Spleen (tissue), 11 donors: ENCODE measurements around the gene DBF4B. TPM values are rescaled to one million over a fixed set of nuclear protein-coding genes. Genes with fewer than 3 reads are reported as not detected.

Experiments used
- DNase-seq: peaks from one replicate; pipeline ENCODE4 v3.0.0-alpha.2; 2020
- H3K27ac ChIP-seq, 8 donors: fragments of 200-600 bp; sonication (generic) in 7 of 8; 1 replicate in 4 of 8; 2 replicates in 4 of 8; pipeline versions ENCODE4 v1.5.0 to v1.8.0; 2016 to 2021; ENCODE audit warnings: inconsistent platforms in 4 of 8, mild to moderate bottlenecking in 4 of 8, moderate library complexity in 1 of 8
- H3K27me3 ChIP-seq, 7 donors: fragments of 200-600 bp; sonication (generic) in 6 of 7; replicated peaks in 1 of 7; 1 replicate in 4 of 7; 2 replicates in 3 of 7; pipeline versions ENCODE4 v1.5.0 to v1.8.0; 2016 to 2021; ENCODE audit warnings: inconsistent platforms in 3 of 7, mild to moderate bottlenecking in 1 of 7
- H3K36me3 ChIP-seq, 6 donors: fragments of 200-600 bp; sonication (generic) in 5 of 6; 1 replicate in 4 of 6; 2 replicates in 2 of 6; pipeline versions ENCODE4 v1.5.0 to v1.8.0; 2016 to 2021; ENCODE audit warnings: inconsistent platforms in 2 of 6
- H3K4me1 ChIP-seq, 6 donors: fragments of 200-600 bp; sonication (generic) in 5 of 6; 1 replicate in 3 of 6; 2 replicates in 3 of 6; pipeline versions ENCODE4 v1.5.0 to v1.8.0; 2016 to 2021; ENCODE audit warnings: inconsistent platforms in 3 of 6
- H3K4me3 ChIP-seq, 8 donors: fragments of 200-600 bp; sonication (generic) in 7 of 8; 1 replicate in 4 of 8; 2 replicates in 4 of 8; pipeline versions ENCODE4 v1.5.0 to v1.8.0; 2016 to 2021; ENCODE audit warnings: inconsistent platforms in 4 of 8, mild to moderate bottlenecking in 4 of 8, moderate library complexity in 2 of 8
- H3K9me3 ChIP-seq, 8 donors: fragments of 200-600 bp; sonication (generic) in 7 of 8; 1 replicate in 4 of 8; 2 replicates in 4 of 8; pipeline versions ENCODE4 v1.5.0 to v1.8.0; 2016 to 2021; ENCODE audit warnings: inconsistent platforms in 4 of 8
- POLR2A ChIP-seq, 3 donors: fragments of 450-650 bp; IDR thresholded peaks; one replicate each; pipeline ENCODE4 v1.5.1; 2017; ENCODE audit warnings: antibody characterized with exemption in 3 of 3, mild to moderate bottlenecking in 1 of 3
- POLR2AphosphoS5 ChIP-seq, 3 donors: sonication (generic); formaldehyde crosslinking; IDR thresholded peaks; one replicate each; pipeline ENCODE4 v1.5.1; 2017; ENCODE audit warnings: antibody characterized with exemption in 3 of 3
- WGBS, 5 donors: extraction: QIAGEN DNeasy Blood & Tissue Kit in 3 of 5; methylation state at CpG; one replicate each; pipeline versions ENCODE4 v1.1.5 to v1.1.7; 2013 to 2018; 5-methylcytosine and 5-hydroxymethylcytosine counted together
- intact Hi-C: fragments of 100-400 bp; cut with DNase I; formaldehyde crosslinking; loops from one replicate; pipeline ENCODE4 v1.15.0; 2023; ENCODE audit warnings: low total_unique reads
- polyA plus RNA-seq, 3 donors: library from polyadenylated mRNA; stranded (reverse); fragments of 200-250 nt; gene quantifications; one replicate each; pipeline ENCODE4 v1.2.1, GENCODE V29; 2013
- total RNA-seq, 7 donors: library from RNA; depleted of rRNA in 3 of 7; stranded (reverse); fragments of >200 nt in 3 of 7; fragmentation: NEBNext Ultra II Directional in 4 of 7; extraction: Animal tissue kit (Norgen Biotek cat#: 25700) in 4 of 7; gene quantifications; one replicate each; pipeline versions ENCODE4 v1.1.0 to v1.2.1, GENCODE V29; 2016 to 2021
- TF ChIP-seq, protein P1 (sequence below), 11 experiments: fragments of 200-600 bp in 7 of 11; fragments of 450-650 bp in 4 of 11; sonication (generic) in 4 of 11; IDR thresholded peaks in 8 of 11; conservative IDR thresholded peaks in 3 of 11; 1 replicate in 7 of 11; 2 replicates in 4 of 11; pipeline versions ENCODE4 v1.4.0 to v1.8.0; 2016 to 2021; ENCODE audit warnings: antibody characterized with exemption in 11 of 11, inconsistent platforms in 4 of 11, mild to moderate bottlenecking in 1 of 11
- donor health status: healthy with polysubstance abuse.
- donor health status: DM: no; HTN: no; CAD: no; lungs with moderate emphysema.
- donor health status: DM: no; HTN: no; CAD: no.
- donor health status: Bipolar disorder and iron deficiency.
- donor health status: healthy.
- donor health status: DM: no; HTN: no; CAD: no.
- donor health status: DM: yes; HTN: yes; CAD: no.

Gene DBF4B
- total and polyA plus RNA-seq, 10 donors, result 2.0 to 11.2 (median 7.0) TPM

DNA sequence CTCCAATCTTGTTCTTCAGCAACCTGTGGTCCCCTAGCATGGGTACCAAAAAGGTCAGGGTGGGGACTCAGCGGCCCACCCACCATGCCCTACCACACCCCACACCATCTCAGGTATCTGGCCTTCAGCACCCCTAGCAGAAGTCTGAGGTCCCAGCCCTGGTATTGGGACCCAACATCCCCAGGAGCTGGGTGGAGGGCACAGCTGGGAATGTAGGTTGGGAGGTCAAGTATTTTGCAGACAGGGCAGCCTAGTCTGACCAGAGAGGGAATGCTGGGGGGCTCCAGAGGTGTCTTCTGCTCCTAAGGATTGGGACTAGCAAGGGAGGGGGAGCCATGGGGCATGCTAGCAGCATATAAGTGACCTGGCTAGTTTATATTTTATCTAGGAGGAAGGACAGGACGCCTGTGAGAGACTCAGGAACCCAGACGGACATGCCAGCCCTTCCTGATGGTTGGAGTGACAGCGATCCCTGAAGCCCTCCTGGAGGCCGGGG, 49.5 kb downstream of the DBF4B start:
- H3K9me3 ChIP-seq, result no peaks in the 10 kb centered on the region
- no peak for DNase-seq
- peaks cover 4 to 20% (median 12%) of the 10 kb centered on the region in 6 donors for H3K4me1 ChIP-seq
- H3K27me3 ChIP-seq, result peaks cover 0 to 66% (median 26%) of the 10 kb centered on the region in 7 donors
- H3K4me3 ChIP-seq, result peak overlapping the region in 2 of 8 donors; percentile 37 to 68
- TF ChIP-seq POLR2A (IDR thresholded peaks at IDR 0.05), result no peak
- TF ChIP-seq, protein P1, sequence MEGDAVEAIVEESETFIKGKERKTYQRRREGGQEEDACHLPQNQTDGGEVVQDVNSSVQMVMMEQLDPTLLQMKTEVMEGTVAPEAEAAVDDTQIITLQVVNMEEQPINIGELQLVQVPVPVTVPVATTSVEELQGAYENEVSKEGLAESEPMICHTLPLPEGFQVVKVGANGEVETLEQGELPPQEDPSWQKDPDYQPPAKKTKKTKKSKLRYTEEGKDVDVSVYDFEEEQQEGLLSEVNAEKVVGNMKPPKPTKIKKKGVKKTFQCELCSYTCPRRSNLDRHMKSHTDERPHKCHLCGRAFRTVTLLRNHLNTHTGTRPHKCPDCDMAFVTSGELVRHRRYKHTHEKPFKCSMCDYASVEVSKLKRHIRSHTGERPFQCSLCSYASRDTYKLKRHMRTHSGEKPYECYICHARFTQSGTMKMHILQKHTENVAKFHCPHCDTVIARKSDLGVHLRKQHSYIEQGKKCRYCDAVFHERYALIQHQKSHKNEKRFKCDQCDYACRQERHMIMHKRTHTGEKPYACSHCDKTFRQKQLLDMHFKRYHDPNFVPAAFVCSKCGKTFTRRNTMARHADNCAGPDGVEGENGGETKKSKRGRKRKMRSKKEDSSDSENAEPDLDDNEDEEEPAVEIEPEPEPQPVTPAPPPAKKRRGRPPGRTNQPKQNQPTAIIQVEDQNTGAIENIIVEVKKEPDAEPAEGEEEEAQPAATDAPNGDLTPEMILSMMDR (IDR thresholded peaks at IDR 0.05 in 8 of 11, conservative IDR thresholded peaks at IDR 0.05 in 3 of 11), result no peak
- TF ChIP-seq POLR2AphosphoS5 (IDR thresholded peaks at IDR 0.05), result no peak
- H3K36me3 ChIP-seq, result no peaks in the 10 kb centered on the region
- intact Hi-C loops, result no loop called here
- WGBS, 5 donors, result 34 to 48% (median 39%) methylated on average over 4 to 5 of the region's 5 CpGs
- H3K27ac ChIP-seq, result no peak overlapping the region

DNA sequence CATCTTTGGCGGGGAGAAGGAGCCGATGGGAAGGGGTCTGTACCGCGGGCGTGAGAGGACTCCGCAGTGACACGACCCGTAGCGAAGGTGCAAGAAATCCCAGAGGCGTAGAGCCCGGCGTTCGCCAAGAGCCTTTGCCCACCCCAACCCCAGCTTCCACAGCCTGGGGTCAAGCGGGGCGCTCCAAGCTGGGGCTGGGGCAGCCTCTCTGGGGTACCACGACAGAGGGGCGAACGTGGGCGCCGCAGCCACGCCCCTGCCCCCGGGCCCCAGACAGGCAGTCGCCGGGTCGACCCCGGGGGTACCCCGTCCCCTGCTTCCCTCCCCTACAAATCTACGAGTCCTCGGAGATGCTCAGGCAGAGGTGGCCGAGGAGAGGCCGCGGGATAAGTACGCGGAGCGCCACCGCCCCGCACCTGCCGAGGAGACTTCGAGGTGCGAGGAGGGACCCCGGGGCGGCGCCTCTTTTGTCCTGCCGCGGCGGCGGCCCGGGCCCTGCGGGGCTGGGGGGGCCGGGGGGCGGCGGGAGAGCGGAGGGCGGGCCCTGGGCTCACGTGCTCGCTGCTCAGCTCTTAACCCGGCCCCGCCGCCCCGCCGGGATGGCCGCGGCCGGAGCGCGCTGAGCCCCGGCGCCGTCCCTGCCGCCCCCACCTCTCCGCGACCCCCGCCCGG, 50.1 kb downstream of the DBF4B start, which contains the start of gene ADAM11:
ADAM11 (plus strand) TSS at position 575 of the 672 bp plus-strand sequence. CDS start 212 bp downstream, outside the sequence.
- intact Hi-C loops, result no loop called here
- TF ChIP-seq POLR2A (IDR thresholded peaks at IDR 0.05) (no peak), POLR2AphosphoS5 (IDR thresholded peaks at IDR 0.05) (no peak)
- TF ChIP-seq, protein P1 (IDR thresholded peaks at IDR 0.05 in 8 of 11, conservative IDR thresholded peaks at IDR 0.05 in 3 of 11), result no peak
- Histone ChIP-seq H3K4me3 (peak within 1 kb of the TSS; percentile 21 to 68 (median 32)), H3K27me3 (peaks cover 0 to 66% (median 26%) of the 10 kb centered on the region in 7 donors), H3K27ac (no peak within 1 kb of the TSS), H3K4me1 (peaks cover 4 to 20% (median 12%) of the 10 kb centered on the region in 6 donors), H3K9me3 (no peaks in the 10 kb centered on the region), H3K36me3 (no peaks in the 10 kb centered on the region)
- WGBS, 5 donors, result 5 to 11% (median 8%) methylated on average over 7 to 74 of the region's 74 CpGs
- DNase-seq, result no peak

DNA sequence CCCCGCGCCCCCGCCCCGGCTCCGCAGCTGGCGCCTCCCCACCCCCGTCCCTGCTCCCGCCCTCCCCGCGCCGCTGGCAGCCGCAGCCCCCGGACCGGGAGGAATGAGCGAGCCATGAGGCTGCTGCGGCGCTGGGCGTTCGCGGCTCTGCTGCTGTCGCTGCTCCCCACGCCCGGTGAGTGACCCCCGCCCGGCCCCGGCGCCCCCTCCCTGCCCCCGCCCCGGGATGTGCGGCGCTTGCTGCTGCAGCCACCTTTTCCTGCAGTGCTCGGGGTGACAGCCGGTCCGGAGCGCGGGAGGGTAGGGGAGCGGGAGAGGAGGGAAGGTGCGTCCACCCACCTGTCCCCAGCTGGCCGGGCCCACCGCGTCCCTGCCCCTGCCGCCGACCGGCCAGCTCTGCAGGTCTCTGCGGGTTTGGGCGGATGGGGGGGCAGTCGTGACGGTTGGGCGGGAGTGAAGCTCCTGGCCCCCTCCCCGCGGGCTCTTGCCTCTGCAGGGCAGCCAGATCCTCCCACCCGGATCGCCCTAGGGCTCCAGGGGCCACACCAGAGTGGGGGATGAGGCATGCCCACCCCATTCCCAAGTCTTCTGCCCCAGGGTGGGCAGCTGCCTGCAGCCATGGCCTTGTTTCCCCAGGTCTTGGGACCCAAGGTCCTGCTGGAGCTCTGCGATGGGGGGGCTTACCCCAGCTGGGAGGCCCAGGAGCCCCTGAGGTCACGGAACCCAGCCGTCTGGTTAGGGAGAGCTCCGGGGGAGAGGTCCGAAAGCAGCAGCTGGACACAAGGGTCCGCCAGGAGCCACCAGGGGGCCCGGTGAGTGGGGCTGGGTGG, 50.8 kb downstream of the DBF4B start:
- TF ChIP-seq POLR2A (IDR thresholded peaks at IDR 0.05) (no peak), POLR2AphosphoS5 (IDR thresholded peaks at IDR 0.05) (no peak)
- TF ChIP-seq, protein P1 (IDR thresholded peaks at IDR 0.05 in 8 of 11, conservative IDR thresholded peaks at IDR 0.05 in 3 of 11), result no peak
- Histone ChIP-seq H3K4me3 (peak overlapping the region; percentile 16 to 68 (median 32)), H3K36me3 (no peaks in the 10 kb centered on the region), H3K27me3 (peaks cover 0 to 70% (median 26%) of the 10 kb centered on the region in 7 donors), H3K27ac (no peak overlapping the region), H3K9me3 (no peaks in the 10 kb centered on the region), H3K4me1 (peaks cover 4 to 20% (median 12%) of the 10 kb centered on the region in 6 donors)
- intact Hi-C loops, result no loop called here
- 7 to 53% (median 13%) methylated on average over 7 to 59 of the region's 60 CpGs for WGBS, 5 donors
- no peak for DNase-seq
